Inflammatory macrophage (primary cell): ENCODE measurements around the gene TWF2.

Source experiments
- DNase-seq, 2 donors: peaks; one replicate each; pipeline ENCODE4 v3.0.0-alpha.2; 2020 to 2022

Gene TWF2

GRCh38 chr3:52237006-52237656 is 1.8 kb downstream of the TWF2 start:
- DNase-seq = no peak

DNA sequence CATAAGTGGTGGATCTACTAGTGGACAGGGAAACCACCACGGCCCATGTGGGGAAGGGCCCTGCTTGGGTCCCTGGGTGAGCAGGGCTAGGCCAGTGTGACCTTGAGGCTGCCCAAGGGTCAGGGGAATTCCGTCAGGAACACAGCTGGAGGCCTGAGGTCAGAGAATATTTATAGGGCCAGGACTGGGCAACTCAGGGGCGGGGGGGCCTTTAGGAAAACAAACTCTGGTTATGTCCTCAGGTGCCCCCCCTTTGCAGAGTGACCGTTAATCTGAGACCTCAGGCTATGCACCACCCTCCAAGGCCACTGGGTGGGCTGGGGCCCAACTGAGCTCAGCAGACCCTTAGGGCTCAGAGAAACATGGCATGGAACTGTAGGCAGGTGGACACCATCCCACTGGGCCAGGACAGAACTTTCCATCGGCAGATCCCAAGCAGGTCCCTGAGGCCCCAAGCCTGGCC is 2.5 kb downstream of the TWF2 start:
- no peak for DNase-seq

GRCh38 chr3:52234516-52235447 is 4.2 kb downstream of the TWF2 start:
- DNase-seq = no peak

DNA sequence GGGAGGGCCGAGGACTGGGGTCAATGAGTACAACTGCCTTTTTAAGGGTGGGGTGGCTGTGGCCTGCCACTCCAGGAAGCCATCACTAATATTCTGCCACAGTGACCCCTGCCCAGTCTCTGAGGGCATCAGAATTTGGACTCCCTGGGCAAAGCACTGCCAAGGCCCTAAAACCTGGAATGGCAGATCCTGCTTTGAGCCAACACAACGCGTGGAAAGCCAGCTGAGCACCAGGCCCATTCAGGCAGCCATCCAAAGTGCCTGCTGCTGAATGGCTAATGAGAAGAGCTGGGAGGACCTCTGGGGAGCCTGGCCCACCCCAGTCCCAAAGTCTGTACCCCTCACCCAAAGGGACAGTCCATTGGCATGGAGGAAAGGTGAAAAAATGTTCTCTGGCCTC is 5.0 kb downstream of the TWF2 start:
- no peak for DNase-seq

DNA sequence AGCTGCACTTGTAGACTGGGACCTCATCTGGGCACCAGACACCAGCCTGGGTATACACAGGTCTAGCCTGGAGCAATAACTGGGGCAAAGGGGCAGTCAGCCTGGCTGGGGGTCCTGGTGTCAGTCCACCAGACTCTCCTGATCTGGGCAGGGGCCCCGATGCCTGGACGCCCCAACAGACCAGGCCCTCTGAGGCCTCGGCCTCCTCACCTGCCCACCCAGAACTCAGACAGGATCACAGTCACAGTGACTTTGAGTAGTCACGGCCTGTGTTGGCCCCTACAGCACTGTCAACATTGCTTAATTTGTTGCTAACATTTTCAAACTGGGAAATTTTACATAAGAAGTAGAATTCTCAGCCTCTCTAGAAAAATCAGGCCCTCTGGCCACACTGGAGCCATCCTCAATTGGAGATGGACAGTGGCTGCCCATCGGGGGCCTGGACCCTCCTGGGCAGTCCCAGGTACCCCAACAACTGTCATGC is 5.8 kb downstream of the TWF2 start:
- DNase-seq = no peak

DNA sequence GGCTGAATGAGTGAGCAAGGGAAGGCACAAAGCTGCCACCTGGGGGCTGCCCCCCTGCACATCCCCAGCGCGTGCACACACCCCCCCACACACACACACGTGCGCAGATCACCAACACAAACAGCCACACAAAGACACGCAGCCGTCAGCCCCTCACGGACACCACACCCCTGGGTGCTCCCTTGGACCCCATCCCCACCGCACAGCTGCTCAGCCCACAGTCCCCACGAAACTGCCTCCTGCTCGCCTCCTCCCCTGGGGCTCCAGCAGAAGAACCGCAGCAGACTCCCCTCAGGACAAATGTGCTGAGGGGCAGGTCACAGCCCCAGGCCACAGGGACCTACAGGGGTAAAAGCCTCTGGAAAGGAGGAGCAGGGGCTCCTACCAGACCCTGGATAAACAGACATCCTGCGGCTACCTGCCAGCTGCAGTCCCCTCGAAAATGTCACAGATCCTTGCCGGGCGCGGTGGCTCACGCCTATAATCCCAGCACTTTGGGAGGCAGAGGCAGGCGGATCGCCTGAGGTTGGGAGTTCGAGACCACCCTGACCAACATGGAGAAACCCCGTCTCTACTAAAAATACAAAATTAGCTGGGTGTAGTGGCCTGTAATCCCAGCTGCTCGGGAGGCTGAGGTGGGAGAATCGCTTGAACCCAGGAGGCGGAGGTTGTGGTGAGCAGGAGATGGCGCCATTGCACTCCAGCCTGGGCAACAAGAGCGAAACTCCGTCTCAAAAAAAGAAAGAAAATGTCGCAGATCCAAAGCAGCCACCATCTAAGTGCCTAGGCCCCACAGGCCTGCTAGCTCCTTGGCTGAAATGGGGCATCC is 6.5 kb downstream of the TWF2 start:
- DNase-seq = no peak

- peak; percentile 66 to 78 for DNase-seq
Measured at GRCh38 chr3:52231502-52232278, 7.3 kb downstream of the TWF2 start.

- no peak for DNase-seq
Measured at GRCh38 chr3:52230889-52231499, 8.0 kb downstream of the TWF2 start.

DNA sequence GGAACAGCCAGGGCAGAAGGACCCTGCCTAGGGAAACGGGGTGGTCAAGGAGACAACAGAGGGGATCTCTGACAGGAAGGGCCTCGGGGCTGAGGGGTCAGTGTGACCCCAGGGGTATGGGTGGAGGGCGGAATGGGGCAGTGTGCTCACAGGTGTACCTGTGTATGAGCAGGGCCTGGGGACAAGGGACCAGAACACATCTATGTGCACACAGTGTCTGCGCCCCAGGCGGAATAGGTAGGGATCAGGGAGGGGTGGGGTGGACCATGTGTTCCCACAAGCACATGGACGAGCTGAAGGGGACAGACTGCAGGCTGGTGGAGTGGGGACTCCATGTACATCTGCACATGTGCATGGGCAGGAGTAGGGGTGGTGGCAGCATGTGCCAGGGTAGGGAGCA is 8.5 kb downstream of the TWF2 start:
- no peak for DNase-seq

- DNase-seq = no peak
Measured at GRCh38 chr3:52229656-52230055, 9.3 kb downstream of the TWF2 start.

DNA sequence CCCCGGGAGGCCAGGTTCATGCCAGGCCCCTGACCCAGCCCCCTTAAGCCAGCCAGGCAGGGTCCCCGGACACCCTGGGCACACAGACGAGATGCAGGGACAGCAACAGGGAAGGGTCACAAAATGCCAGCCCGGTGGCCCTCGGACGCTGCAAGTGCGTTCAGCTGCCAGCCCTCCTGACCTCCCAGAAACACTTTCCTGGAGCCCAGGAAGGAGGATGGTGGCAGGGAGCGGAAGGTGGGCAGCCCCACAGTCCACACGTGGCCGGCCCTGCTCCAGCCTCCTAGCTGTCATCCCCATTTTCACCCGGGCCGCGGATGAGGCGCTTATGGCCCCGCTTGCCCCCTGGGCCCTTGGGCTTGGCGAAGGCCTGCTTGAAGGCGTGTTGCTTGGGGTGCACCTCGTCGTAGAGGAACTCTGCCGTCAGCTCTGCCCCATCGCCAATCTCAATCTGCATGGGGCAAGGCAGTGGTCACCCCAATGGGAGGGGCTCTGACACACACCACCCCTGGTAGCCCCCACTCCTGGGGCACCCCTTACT is 10.1 kb downstream of the TWF2 start:
- DNase-seq = no peak

DNA sequence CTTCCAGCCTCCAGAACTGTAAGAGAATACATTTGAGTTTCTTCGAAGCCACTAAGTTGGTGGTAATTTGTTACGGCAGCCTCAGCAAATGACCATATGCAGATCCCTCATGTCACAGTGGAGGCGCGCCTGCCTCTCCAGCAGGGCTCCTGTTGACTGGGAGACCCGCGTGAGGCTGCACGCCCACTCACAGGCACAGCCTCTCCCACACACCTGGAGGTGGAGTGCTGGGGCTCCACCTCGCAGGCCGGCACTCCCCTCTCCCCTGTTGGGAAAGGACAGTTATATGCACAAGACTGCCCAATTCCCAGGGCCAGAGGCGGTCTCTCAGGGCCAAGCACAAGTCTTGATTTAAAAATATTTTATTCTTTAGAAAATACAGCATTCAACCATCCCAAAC is 10.7 kb downstream of the TWF2 start:
- no peak for DNase-seq

- no peak for DNase-seq
Measured at GRCh38 chr3:52227766-52228165, 11.2 kb downstream of the TWF2 start.

- DNase-seq = no peak
Measured at GRCh38 chr3:52227117-52227516, 11.8 kb downstream of the TWF2 start.

- no peak for DNase-seq
Measured at GRCh38 chr3:52226229-52226817, 12.6 kb downstream of the TWF2 start.

- DNase-seq = peak; percentile 45 to 49
Measured at GRCh38 chr3:52225452-52226228, 13.3 kb downstream of the TWF2 start, which contains the start of gene TLR9. TLR9 (minus strand) TSS chr3:52225645; CDS start chr3:52225529, 116 bp downstream.

DNA sequence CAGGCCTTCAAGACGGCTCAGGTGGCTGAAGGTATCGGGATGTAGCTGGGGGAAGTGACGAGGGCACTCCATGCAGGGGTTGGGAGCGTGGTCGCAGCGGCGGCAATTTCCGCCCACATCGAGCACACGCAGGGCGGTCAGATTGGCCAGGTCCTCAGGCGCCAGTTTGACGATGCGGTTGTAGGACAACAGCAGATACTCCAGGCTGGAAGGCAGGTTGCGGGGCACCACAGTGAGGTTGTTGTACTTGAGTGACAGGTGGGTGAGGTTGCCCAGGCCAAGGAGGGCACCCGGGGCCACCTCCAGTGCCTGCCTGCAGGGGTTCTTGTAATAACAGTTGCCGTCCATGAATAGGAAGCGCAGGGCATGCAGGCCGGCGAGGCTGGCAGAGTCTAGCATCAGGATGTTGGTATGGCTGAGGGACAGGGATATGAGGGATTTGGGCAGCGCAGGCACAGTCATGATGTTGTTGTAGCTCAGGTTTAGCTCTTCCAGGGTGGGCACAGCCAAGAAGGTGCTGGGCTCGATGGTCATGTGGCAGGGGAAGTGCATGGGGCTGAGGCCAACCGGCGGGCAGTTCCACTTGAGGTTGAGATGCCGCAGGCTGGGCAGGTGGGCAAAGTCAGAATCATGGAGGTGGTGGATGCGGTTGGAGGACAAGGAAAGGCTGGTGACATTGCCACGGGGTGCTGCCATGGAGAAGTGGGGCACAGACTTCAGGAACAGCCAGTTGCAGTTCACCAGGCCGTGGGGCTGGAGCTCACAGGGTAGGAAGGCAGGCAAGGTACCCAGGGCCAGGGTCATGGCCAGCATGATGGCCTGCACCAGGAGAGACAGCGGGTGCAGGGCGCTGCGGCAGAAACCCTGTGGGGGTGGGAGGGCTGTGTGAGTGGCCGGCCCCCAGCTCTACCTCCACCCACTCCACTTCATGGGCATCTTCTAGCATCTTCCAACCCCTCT is 15.2 kb downstream of the TWF2 start:
- DNase-seq = no peak

GRCh38 chr3:52222319-52223221 is 16.4 kb downstream of the TWF2 start:
- no peak for DNase-seq
